Stimulated activated CD8-positive, alpha-beta memory T cell treated with anti-CD3 and anti-CD28 coated beads, Interleukin-7, amount 100 ng/mL, for 4 hours (primary cell): ENCODE data around the gene LEFTY1.
"Not testable (repeated sequence)": the region's sequence is repeated elsewhere in the genome, so short reads cannot be mapped to it uniquely, and the experiment has no call there.

ENCODE experiments used
- DNase-seq, 2 donors: peaks; one replicate each; pipeline ENCODE4 v3.0.0-alpha.2; 2020; ENCODE audit warnings: low read depth in 2 of 2

The LEFTY1 gene

DNA sequence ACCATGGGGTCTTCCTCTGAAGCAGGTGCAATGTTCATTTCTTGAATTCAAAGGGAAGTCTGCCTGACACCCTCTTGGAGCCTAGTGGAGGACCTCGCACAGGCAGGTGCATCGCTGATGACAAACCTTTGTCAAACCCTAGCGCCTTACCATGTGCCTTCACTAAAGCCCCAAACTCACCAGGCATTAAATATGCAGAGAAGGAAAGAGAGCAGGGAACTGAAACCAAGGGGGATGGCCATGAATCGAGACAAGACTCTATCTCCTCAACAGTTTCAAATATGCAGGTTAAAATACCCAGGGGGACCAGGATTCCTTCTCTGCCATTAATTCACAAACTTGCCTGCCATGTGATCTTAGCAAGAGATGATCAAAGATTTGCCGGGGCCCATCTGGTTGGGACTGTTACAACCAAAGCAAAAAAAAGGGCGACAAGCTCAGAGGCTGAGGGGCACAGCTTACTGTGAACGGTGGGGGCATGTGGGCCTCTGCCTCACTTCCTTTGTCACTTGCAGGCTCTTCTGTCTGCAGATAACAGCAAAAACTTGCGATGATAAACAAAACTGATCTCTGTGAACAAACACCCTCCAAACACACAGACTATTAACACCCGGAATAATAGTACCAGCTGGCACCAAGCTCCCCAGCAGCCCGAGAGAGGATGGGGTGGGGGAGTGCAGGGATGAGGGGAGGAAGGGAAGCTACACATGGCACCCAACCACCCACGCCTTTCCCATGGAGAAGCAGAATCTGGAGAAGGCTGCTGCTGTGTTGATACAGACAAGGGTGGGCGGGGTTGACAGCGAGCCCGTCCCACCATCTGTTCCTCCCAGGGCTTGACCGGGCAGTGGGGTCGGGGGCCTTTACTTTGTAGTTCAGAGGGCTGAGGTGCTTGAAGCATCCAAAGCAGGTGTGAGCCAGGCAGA is 40.7 kb downstream of the LEFTY1 start:
- peak in 1 of 2 donors; percentile 21 for DNase-seq

DNA sequence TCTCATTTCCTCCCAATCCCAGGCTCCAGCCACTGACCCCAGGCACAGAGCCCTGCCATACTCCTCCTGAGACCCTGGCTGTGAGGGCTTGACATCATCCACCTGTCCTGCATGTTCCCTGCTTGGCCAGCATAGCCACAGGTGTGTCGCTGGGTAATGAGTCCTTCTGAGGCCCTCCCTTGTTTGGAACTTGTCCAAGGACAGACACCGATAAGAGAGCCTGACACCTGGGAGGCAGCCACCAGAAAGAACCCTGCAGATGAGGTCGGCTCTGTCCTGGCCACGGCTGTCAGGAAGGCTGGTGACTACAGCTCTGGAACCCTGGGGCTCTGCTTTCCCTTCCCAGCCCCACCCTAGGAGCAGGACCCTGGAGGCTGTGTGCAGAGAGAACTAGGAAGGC is 41.3 kb downstream of the LEFTY1 start:
- no peak for DNase-seq

DNA sequence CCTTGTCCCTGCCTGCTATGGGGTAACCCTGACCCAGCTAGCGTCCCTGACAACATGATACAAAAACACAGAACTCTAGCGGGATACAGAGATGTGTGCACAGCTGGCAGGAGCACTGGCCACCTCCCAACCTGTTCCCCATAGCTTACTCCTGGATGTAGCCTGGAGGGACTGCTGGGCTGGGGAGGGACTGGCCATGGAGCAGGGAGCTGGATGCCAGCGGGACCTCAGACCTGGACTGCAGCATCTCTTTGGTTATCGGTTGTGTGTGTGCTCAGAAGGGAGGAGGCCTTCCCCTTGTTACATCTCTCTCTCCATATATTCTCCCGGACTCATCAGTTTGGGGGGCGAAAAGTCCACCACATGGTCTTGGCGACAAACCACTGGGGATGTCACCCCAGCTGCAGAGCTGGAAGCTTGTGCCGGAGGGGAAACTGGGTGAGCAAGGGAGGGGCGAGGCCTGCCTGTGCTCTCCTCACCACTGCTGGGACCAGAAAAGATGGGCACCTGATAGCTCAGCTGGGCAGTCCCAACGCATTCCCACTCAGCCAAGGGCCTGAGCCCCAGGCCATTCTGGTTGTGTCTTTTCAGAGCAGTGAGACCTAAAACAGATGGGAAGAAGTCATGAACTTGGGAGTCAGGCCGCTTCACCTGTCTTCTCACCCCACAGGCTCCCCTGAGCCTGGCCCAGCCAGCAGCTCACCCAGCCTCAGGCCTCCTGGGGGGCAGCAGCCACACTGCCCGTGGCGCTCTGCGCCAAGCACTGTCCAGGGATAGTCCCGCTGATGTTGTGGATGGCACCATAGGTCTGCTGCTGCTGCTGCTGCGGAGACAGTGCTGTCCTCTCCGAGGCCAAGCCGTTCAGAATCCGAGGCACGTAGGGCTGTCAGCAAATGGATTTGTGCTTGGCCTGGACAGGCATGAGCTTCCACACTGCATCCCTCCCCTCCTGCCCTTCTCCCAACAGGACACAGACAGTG is 42.3 kb downstream of the LEFTY1 start:
- DNase-seq: no peak

DNA sequence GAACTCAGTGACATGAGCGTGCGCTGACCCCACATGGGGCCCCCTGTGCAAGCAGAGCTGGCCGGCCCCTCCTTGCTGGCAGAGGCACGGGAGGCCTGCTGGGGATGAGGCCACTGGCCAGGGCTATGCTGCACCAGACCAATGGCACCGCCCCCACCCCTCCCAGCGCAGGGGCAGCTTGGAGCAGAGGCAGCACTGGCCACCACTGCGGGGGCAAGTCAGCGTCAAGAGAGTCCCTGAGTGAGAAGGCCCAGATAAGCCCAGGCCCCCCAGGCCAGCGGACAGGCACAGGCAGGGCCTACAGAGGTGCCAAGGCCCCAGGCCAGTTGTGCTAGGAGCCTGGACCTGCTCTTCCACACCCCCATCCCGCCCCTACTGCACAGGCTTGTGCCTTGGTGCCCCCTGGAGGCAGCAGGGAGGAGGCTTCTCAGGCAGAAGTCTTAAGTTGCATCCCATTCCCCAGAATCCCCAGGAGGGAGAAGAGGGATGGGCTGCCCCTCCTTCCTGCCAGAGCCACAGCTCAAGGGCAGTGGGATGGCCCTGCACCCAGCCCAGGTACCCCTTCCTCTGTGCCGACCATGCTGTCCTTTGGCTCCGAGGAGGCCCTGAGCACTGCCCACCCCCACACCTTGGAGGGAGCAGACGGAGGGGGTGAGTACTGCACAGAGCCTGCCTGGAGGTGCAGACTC is 43.2 kb downstream of the LEFTY1 start:
- no peak for DNase-seq

DNA sequence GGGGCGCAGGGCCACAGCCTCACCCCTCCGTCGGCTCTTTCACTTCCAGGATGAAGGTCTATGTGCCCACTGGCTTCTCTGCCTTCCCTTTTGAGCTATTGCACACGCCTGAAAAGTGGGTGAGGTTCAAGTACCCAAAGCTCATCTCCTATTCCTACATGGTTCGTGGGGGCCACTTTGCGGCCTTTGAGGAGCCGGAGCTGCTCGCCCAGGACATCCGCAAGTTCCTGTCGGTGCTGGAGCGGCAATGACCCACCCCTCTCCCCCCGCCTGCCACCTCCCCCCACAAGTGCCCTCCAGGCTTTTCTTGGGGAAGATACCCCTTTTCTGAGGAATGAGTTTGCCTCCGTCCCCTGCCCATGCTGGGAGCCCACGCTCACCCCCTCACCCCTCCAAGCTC is 43.8 kb downstream of the LEFTY1 start:
- DNase-seq: no peak

DNA sequence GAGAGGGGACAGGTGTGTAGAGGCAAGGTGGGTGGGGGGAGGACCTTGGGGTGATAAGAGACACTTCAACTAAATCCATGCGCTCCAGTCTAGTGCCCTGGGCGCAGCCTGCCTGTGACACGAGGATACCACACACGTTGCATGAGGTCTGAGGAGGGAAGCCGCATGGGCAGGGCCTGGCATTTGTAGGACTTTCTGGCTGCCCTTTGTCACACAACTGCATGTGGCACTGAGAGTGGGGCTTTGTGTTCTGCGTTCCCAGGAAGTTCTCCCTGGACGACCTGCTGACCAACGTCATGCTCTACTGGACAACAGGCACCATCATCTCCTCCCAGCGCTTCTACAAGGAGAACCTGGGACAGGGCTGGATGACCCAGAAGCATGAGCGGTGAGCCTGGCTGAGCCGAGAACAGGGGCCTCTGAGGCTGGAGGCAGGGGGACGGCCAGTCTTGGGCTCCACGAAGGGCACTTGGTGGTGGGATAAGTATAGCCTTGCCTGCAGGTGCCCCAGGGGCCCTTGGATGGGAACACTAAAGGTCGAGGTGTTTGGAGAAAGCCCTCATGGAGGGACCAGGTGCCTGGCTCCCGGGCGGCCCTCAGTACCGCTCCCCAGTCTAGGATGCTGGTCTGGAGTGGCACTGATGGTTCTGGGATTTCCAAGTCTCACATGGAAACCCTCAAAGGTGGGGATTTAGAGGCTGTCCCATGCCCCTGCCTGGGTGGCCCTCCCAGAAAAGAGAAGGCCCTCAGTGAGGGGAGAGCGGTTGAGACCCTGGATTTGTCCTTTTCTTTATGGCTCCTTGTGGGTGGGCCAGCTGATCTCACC is 44.5 kb downstream of the LEFTY1 start:
- DNase-seq: no peak

DNA sequence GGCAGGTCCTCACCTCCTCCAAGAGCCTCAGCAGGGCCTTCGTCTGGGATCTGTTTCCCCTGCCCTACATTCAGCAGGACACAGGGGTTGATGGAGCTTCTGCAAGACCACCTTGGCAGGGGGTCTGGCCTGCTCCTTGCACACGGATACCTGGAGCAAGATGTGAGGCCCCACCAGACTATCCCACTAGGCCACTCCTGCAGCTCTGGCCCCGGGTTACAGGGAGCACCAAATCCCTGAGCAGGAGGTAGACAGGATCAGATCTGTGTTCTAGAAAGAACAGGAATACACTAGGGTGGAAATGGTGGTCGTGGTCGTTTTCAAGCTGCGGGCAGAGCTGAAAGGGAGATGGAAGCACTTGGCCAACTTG is 45.5 kb downstream of the LEFTY1 start:
- no peak for DNase-seq

DNA sequence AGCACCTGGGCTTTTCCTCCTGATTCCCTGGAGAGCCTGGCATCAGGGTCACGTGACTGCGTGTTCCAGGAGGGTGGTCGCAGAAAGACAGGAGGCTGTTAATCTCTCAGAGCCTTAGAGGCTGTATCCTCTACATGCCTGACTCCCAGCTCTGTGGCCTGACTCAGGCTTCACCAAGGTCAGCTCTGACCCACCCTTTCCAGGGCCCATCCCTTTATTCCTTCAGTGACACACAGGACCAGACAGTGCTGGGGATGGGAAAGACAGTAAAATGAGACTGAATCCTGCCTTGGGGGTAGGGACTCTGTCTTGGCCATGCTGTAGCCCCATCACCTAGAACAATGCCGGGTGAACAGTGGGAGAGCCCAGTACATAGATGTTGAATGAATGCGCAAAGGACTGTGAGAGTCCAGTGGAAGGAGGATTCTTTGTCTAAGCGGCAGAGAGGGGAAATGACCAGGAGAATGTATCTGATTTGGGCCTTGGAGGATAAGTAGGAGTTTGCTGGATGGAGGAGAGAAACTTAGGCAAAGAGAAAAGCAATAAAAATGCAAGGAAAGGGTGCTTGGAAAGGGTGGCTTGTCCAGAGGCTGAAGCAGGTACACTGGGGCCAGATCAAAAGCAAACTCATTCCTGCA is 46.0 kb downstream of the LEFTY1 start:
- DNase-seq: no peak

DNA sequence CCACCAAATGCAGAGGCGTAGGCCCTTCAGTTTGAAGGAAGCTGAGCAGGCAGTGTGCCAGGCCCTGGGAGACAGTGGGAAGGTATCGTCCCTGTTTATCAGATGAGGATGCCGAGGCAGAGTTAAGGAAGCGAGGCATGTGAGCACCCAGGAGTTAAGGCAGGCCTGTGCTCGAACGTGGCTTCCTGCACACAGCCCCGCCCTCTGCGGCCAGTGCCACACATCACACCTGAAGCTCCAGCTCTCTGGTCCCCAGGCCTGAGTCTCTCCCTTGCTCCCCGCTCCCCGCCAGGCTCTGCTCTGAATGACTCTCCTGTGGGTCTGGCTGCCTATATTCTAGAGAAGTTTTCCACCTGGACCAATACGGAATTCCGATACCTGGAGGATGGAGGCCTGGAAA is 46.9 kb downstream of the LEFTY1 start:
- no peak for DNase-seq

DNA sequence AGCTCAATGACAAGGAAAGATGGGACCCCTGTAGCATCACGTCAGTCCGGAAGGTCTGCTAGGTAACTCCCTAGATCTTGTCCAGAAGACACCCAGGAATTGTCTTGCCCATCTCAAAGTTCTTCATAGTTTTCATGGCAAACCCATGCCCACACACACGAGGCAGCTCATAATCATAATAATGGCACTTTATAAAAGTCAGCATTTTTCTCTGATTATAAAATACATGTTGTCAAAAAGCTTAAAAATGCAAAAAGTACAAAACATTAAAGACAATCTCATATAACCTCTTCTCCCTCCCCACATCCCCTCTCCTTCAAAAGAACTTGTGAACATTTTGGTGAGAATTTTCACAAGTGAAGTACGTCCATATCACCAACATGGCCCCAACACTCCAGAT is 48.2 kb downstream of the LEFTY1 start:
- DNase-seq: no peak

DNA sequence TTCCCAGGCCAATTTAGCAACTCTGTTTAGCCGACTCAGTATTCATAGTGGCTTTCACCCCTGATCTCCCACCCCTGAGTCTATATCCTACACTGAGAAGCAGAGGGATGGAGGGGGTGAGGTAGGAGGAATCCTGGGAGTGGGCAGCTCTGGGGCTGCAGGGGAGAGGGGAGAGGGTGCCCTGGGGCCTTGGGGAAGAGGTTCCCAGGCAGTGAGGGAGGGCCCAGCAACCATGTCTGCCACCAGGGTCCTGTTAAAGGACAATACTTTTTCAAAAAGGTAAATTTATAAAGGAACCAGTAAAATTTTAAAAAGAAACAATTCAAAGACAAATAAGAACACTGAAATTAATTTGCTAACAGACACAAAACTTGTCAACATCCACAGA is 48.7 kb downstream of the LEFTY1 start:
- DNase-seq: no peak

DNA sequence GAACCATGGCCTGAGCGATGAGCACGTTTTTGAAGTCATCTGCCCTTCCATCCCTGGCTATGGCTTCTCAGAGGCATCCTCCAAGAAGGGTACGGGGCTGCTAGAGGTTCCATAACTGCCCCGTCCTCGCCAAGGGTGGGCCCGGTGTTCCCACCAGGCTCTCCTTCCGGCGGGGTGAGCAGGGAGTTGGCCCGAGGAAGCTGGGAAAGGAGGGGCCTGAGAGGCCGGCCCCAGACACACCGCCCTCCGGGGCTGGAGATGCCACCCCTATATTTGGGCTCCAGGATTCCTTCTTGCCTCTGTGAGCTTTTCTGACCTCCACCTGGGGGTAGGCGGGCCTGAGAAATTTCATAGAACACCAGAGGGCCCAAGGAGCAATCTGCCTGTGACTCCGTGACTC is 50.2 kb downstream of the LEFTY1 start:
- no peak for DNase-seq

DNA sequence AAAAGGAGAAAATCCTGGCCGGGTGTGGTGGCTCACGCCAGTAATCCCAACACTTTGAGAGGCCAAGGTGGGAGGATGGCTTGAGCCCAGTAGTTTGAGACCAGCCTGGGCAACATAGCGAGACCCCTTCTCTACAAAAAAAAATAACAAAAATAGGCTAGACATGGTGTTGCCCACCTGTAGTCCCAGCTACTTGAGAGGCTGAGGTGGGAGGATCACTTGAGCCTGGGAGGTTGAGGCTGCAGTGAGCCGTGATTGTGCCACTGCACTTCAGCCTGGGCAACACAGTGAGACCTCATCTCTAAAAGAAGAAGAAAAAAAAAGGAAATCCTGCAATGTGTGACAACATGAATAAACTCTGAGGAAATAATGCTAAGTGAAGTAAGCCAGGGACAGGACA is 52.6 kb downstream of the LEFTY1 start:
- not testable (repeated sequence) for DNase-seq
